Activated CD4-positive, alpha-beta T cell treated with anti-CD3 and anti-CD28 coated beads for 4 hours (primary cell): ENCODE data around the gene SMARCD1.
"Not testable (repeated sequence)": the region's sequence is repeated elsewhere in the genome, so short reads cannot be mapped to it uniquely, and the experiment has no call there.

ENCODE experiments used
- DNase-seq, 2 donors: peaks; one replicate each; pipeline ENCODE4 v3.0.0-alpha.2; 2020

SMARCD1 gene

DNA sequence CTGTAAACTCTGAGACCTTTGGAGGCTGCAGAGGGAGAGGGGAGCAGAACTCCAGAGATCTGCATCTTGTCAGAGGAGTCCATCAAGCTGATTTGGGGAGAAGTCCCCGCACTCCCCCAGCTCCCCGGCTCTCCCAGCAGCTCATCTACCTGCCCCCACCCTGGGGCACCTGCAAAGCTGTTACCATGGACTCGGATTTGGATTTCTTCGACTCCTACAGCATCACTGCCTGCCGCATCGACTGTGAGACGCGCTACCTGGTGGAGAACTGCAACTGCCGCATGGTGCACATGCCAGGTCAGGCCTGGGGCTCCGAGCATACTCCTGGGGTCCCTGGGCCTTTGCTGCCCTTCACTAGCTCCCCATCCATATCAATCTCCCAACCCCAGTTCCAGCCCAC, 6.9 kb upstream of the SMARCD1 start:
- DNase-seq, result no peak

DNA sequence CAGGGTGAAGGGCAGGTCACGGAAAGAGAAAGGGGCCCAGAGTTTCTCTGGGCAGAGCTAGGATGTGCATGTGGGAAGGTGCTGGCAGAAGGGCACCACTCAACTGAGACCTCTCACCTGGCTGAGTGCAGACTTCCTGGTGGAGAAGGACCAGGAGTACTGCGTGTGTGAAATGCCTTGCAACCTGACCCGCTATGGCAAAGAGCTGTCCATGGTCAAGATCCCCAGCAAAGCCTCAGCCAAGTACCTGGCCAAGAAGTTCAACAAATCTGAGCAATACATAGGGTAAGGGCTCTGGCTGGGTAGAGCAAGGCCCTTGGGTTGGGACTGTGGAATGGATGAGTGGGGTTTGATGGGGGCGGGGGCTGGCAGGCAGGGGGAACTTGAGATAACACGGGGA, 5.4 kb upstream of the SMARCD1 start:
- DNase-seq, result no peak

DNA sequence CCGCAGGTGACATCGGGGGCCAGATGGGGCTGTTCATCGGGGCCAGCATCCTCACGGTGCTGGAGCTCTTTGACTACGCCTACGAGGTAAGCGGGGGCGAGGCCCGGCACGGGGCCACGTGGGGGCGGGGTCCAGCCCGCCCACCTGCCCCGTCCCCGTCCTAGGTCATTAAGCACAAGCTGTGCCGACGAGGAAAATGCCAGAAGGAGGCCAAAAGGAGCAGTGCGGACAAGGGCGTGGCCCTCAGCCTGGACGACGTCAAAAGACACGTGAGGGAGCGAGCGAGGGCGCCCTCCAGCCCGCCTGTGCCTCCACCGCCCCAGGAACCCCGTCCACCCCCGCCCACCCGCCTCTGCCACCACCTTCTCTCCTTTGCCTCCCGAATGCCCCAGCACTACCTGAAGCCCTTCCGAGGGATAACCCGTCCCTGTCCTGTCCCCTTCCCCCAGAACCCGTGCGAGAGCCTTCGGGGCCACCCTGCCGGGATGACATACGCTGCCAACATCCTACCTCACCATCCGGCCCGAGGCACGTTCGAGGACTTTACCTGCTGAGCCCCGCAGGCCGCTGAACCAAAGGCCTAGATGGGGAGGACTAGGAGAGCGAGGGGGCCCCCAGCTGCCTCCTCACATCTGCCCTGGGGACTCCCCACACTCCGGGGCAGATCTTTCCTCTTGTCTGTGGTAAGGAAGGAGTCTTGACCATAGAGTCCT, 3.9 kb upstream of the SMARCD1 start:
- no peak for DNase-seq

DNA sequence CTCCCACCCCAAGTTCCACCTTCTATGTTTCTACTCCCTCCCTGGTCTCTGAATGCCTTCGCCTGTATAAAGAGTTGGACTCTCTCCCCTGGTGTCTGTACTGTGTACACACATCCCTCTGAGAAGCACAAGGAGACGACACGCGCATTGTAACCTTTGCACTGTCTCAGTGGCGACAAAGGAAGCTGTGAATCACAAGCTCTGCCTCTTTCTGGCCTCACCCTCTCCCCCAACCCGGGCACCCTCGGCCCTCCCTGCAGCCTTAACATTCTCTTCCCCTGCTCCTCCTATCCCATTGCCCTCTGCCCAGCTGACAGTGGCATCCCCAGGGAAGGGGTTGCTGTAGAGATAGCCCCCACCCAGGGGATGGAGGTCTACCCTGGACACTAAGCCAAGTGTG, 2.5 kb upstream of the SMARCD1 start:
- DNase-seq, result no peak

DNA sequence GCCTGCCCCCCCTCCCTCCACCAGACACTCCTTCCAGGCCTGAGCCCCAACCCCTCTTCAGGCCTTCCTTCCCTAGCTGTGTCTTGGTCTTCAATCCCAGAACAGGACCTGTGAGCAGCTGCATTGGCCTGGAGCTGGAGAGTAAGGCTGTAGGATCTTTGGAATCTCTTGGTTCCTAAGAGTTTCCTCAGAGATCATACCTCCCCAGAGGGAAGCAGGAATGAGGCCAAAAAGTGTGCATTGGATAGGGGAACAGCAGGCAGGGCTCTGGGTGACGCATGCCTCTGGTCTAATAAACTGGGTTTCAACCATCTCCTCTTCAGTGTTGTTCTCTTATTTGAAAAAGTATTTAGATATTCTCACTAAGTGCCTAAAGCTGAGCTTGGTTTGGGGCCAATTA, 1.8 kb upstream of the SMARCD1 start:
- no peak for DNase-seq

DNA sequence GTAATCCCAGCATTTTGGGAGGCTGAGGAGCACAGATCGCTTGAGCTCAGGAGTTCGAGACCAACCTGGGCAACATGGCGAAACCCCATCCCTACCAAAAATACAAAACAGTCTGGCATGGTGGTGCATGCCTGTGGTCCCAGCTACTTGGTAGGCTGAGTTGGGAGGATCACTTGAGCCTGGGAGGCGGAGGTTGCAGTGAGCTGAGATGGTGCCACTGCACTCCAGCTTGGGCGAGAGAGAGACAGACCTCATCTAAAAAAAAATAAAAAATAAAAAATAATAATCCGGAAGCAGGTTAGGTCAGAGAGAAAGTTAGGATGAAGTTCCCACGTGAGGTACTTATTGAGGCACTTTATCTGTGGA, 750 bp upstream of the SMARCD1 start:
- DNase-seq, result not testable (repeated sequence)

DNA sequence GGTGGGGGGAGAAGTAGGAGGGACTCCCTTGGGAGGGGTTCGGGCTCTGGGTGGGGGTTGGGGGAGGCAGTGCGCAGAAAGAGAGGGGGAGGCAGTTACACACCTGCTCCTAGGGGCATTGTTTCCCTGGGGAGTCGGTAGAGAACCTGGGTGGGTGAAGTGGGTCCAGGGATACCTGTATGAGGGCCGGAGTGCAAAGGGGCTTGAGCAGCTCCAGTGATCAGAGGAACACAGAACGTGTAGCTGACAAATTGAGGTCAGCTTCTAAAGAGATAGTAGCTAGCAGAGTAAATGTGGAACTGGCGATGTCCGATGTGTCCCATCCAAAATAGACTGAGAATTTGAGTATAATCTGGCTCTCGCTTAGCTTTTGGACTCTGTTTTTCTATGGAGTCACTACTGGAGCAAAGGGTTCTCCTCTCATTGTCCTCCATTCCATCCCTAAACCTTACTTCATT, 502 bp downstream of the SMARCD1 start:
- no peak for DNase-seq

DNA sequence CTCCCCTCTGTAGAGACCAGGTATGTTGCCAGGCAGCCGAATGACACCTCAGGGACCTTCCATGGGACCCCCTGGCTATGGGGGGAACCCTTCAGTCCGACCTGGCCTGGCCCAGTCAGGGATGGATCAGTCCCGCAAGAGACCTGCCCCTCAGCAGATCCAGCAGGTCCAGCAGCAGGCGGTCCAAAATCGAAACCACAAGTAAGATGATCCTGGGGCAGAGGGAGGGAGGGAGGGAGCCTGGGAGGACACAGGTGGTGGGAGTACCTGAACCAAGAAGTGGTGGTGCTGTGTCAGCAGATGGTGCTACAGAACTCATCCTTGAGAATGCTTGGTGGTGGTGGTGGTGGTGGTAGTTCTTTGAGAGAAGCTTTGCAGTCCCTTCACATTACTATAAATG, 1.0 kb downstream of the SMARCD1 start:
- no peak for DNase-seq

DNA sequence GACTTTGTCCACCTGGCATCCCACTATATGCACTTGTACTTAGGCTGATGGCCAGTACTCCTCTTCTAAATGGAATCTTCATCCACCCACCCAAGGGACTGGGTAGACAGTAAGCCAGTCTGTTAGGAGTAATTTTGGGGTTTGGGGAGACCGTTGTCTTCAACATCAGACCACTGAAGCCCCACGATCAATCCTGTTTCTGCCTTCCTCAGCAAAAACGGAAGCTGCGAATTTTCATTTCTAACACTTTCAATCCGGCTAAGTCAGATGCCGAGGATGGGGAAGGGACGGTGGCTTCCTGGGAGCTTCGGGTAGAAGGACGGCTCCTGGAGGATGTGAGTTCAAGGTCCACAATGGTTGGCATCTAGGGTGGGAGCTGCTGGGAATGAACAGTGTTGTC, 2.0 kb downstream of the SMARCD1 start:
- no peak for DNase-seq

DNA sequence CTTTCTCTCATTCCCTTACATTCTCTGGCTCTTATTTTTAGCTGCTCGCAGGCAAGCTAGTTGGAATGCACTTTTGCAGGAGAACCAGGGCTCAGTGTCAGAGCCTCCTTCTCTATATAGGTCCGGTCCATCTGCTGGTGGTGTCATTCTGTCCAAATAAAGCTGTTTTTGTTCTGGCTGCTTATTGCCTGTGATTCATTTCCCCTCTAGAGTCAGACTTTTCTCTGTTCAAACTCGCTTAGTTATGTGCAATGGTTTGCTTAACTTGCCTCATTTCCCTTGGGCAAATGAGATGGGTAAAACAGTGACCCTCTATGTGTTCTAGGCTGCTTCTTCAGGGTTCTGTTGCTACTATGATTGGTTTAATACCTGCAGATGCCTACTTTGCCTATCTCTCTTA, 2.9 kb downstream of the SMARCD1 start:
- DNase-seq, result no peak

DNA sequence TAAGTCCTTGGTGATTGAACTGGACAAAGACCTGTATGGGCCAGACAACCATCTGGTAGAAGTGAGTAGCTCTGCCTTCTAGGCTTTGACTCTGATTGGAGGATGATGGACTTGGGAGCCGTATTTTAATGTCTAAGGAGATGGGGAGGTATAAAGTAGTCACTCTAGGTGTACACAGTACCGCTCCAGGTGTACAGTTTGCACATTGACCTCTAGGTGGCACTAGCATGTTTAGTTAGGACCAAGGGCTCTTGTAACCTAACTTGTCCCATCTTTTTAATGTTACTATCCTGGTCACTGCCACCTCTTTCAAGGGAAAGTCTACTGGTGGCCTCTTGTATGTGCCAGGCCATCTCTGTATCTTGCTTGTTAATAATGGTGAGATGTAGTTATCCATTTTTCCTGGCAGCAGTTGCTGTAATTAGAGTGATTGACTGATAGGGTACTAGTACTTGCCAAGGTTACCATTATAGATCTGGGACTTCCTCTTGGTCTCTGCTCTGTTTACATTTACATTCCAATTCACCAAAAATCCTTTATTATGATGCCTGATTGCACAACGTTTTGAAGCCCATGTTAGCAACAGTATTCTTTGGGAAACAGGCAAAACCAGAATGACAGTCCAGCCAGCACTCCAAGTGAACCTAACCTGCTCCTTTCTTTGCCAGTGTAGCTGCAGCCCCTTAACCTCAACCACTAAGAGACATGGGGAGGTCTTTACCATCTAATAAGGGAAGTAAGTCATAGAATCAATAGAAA, 3.6 kb downstream of the SMARCD1 start:
- peak; percentile 53 to 58 for DNase-seq

DNA sequence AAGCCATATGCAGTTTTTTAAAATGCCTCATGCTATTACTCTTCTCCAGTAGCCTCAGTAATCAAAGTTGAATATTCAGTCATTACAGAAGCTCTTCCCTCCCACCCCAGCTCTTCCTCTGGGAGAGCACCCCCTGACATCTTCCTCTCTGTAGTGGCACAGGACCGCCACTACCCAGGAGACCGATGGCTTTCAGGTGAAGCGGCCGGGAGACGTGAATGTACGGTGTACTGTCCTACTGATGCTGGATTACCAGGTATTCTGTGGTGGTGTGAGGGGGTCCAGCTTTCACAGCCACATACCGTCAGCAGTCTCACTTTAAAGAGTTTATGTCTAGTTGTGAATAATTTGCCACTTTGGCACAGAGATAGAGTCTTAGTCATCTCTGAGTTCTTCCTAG, 4.6 kb downstream of the SMARCD1 start:
- no peak for DNase-seq

DNA sequence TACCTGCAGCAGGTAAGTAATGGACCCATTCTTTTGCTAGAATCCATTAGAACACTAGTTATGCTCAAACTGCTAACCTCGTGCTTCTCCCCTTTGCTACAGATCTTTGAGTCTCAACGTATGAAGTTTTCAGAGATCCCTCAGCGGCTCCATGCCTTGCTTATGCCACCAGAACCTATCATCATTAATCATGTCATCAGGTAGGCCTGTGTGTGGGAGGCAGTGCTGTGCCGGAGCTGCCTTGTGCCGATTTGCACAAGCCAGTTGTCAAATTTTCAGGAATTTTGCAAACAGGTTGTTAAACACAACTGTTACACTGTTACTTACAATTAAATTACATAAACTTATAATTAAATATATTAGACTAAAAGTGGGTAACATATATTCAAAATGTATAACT, 5.2 kb downstream of the SMARCD1 start:
- no peak for DNase-seq

DNA sequence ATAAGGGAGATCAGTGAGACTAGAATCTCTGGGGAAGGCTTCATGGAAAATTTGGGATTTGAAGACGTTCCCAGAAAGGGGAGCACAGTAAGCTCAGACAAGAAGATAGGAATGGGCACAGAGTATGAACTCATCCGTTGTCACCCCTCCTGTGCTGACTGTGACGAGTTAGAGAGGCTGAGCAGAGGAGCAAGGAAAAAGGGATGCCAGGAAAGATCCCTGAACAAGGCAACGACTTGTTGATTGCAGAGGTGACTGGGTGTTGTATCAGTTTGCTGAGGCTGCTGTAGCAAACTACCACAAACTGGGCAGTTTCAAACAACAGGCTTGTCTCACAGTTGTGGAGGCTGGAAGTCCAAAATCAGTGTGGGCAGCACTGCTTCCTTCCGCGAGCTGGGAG, 12.8 kb downstream of the SMARCD1 start:
- no peak for DNase-seq

DNA sequence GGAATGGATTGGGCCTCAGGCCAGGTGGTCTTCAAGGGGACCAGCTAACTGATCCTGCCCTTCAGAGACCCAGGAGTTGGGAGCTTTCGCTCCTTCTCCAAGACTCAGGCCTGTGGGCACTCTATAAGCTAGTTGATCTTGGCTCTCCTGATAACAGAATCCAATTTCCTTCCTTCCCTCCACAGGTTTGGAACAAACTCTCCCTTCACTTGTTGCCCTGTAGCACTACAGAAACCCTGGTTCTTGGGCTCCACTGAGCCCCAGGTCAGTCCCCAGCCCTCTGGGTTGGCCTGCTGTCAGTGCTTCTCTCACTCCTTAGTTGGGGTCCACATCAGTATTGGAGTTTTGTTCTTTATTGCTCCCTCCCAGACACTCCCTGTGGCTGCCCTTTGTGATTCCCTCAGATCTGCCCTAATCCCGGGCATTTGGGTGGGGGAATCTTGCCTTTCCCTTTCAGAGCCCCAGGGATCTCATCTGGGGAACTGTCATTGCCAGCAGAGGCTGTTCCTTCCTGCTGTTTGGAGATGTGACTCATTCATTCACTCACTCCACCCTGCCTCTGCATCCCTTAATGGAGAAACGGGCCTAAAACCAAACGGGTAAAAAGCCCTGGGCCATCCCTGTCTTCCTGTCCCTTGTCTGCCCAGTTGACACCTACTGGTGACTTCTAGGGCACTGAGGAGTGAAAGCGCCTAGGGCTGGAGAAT, 14.3 kb downstream of the SMARCD1 start:
- no peak for DNase-seq

DNA sequence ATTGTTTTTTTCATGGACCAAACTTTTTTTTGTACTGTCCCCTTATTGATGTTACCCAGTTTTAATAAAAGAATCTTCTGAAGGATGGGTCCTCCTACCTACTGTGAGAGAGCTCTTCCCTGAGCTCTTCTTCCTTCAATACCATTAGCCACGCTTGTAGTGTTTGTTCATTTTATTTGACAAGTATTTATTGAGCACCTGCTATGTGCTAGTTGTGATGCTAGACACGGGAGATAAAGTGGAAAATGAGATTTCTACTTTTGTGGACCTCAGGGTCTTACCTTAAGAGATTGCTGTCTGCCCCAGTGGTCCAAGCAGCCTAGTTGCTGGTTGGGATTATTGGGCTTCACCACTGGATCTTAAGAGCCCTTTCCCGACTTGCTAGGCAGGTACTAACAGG, 15.4 kb downstream of the SMARCD1 start:
- no peak for DNase-seq

DNA sequence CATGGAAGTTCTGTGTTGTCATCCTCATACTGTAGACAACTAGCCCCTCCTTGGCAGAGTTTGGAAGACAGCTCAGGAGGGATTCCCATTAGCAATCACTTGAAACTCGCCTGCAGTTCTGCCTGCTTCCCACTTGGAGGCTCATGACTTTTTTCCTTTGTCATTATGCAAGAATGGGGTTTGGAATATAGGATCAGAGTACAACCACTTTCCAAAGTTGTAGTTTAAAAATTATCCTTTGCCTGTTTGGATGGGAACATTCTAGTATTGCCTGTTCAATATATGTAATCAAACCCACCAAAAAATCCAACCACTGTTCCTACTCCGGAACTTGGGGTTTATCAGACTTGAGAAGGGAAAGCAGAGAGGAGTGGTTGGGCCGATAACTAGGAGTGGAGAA, 16.5 kb downstream of the SMARCD1 start:
- DNase-seq, result no peak

DNA sequence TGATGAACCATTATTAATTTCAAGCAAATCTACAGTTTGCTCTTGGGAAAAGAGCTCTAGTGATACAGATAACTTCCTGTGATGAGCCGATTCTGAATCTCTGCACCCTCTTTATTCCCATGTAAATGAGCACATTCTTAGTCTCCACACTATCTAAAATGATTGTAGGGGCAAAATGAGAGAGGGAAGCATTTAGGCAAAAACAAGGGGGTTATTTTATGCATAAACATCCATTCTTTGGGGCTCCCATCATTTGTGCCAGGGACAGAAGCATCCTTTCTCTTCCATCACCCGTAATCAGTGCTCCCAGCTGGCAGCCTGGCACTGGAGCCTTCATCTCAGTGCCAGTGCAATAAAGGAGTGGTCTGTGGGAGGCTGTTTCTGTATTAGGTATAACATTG, 17.0 kb downstream of the SMARCD1 start:
- no peak for DNase-seq

DNA sequence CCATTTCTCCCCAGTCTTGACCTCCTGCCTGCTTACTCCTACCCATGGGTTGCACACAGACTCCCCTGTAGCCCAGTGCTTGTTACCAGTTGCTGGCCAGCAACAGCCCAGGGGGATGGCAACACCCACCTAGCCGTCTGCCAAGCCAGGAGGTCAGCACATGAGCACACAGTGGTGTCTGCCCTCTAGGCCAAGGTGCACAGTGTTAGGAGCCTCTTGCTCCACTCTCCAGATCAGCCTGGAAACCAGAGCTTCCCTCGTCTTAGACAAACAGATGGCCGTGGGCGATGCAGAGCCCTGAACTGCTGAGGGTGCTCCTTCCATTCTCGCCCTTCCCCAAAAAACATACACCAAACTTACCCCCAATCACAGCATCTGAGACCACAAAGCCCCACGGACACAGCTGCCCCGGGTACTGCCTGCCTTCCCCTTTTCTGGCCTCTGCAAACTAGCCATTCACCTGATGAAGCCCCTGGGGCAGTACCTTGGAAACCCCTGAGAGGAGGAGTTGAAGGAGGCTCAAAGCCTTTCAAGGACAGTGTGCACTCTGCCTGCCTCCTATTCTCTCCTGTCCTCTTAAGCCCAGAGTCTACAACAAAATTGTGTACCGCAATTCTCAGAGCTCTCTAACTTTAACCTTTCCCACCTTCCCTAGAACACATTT, 17.6 kb downstream of the SMARCD1 start:
- DNase-seq, result no peak

DNA sequence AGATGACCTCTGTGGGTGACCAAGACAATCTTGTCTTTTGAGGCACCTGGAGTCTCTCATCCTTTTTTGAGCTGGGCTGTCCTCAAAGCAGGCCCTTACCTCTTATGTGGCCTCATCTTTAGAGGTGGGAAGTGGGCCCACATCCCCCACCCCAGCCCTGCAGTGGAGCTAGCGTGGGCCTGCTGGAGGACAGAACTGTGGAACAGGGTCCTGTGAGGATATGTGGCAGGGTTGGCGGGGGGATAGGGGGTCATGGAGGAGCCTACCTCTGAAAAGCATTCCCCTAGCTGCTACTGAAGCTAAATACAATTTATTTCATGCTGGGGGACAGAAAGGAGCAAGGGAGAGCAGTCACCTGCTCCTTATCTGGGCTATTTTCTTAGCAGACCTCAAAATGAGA, 18.2 kb downstream of the SMARCD1 start:
- no peak for DNase-seq

DNA sequence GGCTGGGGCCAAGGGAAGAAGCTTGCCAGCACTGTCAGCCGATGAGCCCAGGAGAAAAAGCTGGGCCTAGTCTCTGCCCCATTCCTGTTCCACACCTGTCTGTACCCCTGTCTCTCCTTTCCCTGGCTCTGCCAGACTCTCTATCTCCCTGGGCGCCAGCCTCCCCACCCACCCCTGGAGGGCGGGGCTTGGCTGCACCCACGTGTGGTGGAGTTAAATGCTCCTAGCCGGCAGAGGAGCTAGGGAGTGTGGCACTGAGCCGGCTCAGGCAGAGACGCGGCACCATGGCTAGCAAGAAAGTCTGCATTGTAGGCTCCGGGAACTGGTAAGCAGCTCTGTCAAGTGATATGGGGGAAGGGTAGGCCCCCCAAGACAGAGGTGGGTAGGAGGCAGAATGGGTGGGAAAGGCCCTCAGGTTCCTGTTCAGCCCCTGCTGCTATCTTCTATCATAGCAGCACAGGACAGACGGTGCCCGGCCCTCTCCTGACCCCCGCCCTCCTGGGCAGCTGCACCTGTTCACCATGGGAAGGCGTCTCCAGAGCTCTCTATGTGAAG, 18.7 kb downstream of the SMARCD1 start, which contains the start of gene GPD1:
TSS of gene GPD1 (plus strand) at position 242 of the 555 bp plus-strand sequence. CDS start at position 285, 43 bp downstream.
- DNase-seq, result peak in 1 of 2 donors; percentile 11

DNA sequence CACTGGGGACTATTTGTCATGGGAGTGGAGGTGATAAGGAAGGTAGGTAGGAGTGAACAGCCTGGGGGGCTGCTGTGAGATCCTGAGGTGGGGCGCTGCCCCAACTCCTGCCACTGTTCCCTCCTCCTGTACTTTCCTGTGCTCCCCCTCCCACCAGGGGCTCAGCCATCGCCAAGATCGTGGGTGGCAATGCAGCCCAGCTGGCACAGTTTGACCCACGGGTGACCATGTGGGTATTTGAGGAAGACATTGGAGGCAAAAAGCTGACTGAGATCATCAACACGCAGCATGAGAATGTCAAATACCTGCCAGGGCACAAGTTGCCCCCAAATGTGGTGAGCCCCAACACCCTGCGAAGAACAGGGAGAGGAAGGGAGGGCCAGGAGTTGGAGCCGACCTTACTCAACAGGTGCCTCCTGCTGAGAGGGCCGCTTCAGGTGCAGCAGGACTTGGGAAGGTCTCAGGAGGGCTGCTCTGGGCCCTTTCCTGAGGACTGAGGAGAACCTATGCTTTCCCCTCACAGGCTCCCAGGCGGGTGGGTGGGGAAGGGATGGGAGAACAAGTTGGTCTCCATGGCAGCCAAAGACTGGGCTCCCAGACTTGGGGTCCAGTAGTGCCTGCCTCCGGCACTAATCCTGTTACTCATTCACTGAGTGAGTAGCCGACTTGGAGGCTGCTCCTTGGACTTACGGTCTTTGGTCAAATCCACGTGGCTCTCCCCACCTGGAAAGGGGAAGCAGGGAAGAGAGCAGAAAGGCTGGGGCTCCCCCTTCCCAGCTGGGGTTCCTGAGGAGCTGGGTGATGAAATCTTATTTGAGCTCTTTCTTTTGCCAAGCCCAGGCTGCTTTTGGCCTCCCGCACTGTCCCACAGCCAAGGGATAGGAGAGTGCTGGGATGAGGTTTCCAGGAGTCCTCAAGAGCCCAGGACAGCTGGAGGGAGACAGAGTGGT, 19.6 kb downstream of the SMARCD1 start:
- no peak for DNase-seq
